ENCODE data around the gene ENOX1.

ENOX1 gene

DNA sequence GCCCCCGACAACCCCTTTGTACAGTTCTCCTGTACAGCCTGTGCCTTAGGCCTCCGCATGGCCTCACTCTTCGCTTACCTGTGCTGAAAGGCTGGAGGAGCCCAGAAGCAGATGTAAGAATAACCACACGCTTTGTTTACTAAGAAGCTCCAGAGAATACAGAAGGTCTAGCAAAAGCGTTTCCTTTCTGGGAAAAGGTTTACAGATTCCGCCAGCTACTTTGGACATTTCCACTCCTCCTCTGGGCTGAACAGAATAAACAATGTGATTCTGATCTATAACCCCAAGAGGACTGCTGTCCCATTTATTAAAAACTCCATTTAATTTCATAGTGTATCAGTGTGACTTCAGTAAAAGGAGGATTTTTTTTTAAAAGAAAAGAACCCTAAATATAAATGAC lies 424.2 kb downstream of the ENOX1 start:
- ChIA-PET CTCF (no interaction called here), POLR2A (no interaction called here)
- no peak overlapping the region for H3K27ac ChIP-seq (ENCODE audit: extremely low read depth, low read depth, low read length)
- H3K4me3 ChIP-seq (ENCODE audit: low read depth, low read length): no peak overlapping the region
- TF ChIP-seq ZNF473 (tag by site-specific recombination; IDR thresholded peaks at IDR 0.05): no peak
- no peaks in the 10 kb centered on the region for H3K9me3 ChIP-seq (ENCODE audit: control insufficient read depth, insufficient read depth, low read depth, low read length)
- no peaks in the 10 kb centered on the region for H3K4me1 ChIP-seq (ENCODE audit: control insufficient read depth, insufficient read depth, low read length)
- no peaks in the 10 kb centered on the region for H3K36me3 ChIP-seq (ENCODE audit: control insufficient read depth in 2 of 2, insufficient read depth in 1 of 2, low read length in 2 of 2)

DNA sequence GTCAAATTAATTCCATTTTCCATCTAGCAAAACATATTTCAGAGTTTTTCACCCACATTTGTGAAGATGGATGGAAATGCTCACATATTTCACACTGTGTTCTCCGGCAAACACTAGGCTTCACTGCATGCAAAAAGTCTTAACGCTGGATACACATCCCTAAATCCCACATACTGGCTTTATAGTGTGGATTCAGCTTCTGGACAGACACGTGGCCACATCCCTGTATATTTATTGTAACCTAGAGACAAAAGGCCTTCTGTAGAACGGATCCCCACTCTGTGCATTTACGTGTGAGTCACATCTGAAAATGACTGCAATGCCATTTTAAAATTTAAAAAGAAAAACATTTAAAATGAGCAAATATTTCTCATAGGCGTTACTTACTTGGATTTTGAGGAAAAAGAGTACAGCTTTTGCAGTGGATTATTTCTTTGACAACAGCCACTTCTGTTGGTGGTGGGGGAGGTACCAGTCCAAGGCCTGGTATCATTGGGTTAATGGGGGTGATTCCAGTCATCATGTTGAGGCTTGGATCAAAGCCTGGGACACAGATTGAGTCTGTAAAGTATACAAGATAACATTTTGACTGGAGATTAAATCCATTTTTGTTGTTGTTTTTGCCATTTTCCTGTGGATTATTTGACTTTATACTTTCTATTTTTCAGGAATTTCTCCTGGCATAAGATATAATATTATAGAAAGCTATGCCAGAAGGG lies 425.7 kb downstream of the ENOX1 start:
- H3K4me3 ChIP-seq (ENCODE audit: low read depth, low read length): no peak overlapping the region
- H3K4me1 ChIP-seq (ENCODE audit: control insufficient read depth, insufficient read depth, low read length): no peaks in the 10 kb centered on the region
- TF ChIP-seq KLF17 (tag by site-specific recombination; IDR thresholded peaks at IDR 0.05) (no peak), ZNF544 (tag by site-specific recombination; IDR thresholded peaks at IDR 0.05) (no peak), ZNF354C (tag by site-specific recombination; IDR thresholded peaks at IDR 0.05; ENCODE audit: borderline replicate concordance, low read depth) (no peak), SP2 (tag by site-specific recombination; IDR thresholded peaks at IDR 0.05) (no peak), PRDM6 (tag by site-specific recombination; IDR thresholded peaks at IDR 0.05) (no peak), ZNF629 (tag by site-specific recombination; IDR thresholded peaks at IDR 0.05) (no peak), ZXDB (tag by site-specific recombination; IDR thresholded peaks at IDR 0.05) (no peak), ZNF654 (tag by site-specific recombination; IDR thresholded peaks at IDR 0.05; ENCODE audit: low read depth) (no peak), ZNF23 (tag by site-specific recombination; IDR thresholded peaks at IDR 0.05; ENCODE audit: borderline replicate concordance) (no peak), ZNF16 (tag by site-specific recombination; IDR thresholded peaks at IDR 0.05; ENCODE audit: low read depth) (no peak), AEBP2 (tag by site-specific recombination; IDR thresholded peaks at IDR 0.05; ENCODE audit: borderline replicate concordance) (no peak), ATF2 (tag by site-specific recombination; IDR thresholded peaks at IDR 0.05; ENCODE audit: low read depth) (no peak)
- TF ChIP-seq, protein P1, sequence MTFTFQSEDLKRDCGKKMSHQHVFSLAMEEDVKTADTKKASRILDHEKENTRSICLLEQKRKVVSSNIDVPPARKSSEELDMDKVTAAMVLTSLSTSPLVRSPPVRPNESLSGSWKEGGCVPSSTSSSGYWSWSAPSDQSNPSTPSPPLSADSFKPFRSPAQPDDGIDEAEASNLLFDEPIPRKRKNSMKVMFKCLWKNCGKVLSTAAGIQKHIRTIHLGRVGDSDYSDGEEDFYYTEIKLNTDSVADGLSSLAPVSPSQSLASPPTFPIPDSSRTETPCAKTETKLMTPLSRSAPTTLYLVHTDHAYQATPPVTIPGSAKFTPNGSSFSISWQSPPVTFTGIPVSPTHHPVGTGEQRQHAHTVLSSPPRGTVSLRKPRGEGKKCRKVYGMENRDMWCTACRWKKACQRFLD (tag by site-specific recombination; IDR thresholded peaks at IDR 0.05): no peak
- TF ChIP-seq, protein P2, sequence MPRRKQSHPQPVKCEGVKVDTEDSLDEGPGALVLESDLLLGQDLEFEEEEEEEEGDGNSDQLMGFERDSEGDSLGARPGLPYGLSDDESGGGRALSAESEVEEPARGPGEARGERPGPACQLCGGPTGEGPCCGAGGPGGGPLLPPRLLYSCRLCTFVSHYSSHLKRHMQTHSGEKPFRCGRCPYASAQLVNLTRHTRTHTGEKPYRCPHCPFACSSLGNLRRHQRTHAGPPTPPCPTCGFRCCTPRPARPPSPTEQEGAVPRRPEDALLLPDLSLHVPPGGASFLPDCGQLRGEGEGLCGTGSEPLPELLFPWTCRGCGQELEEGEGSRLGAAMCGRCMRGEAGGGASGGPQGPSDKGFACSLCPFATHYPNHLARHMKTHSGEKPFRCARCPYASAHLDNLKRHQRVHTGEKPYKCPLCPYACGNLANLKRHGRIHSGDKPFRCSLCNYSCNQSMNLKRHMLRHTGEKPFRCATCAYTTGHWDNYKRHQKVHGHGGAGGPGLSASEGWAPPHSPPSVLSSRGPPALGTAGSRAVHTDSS (tag by site-specific recombination; IDR thresholded peaks at IDR 0.05): no peak
- POLR2A ChIA-PET: no interaction called here
- no peaks in the 10 kb centered on the region for H3K9me3 ChIP-seq (ENCODE audit: control insufficient read depth, insufficient read depth, low read depth, low read length)
- no peak overlapping the region for H3K27ac ChIP-seq (ENCODE audit: extremely low read depth, low read depth, low read length)
- CTCF ChIA-PET: no interaction called here
- no peaks in the 10 kb centered on the region for H3K36me3 ChIP-seq (ENCODE audit: control insufficient read depth in 2 of 2, insufficient read depth in 1 of 2, low read length in 2 of 2)

All from HEK293 (cell line).